PC-3 (cell line): ENCODE measurements around the gene ARHGAP40.
"Not testable (repeated sequence)": the region's sequence is repeated elsewhere in the genome, so short reads cannot be mapped to it uniquely, and the experiment has no call there.

Source experiments
- CTCF ChIP-seq: fragments of 300-600 bp; sonication (generic); conservative IDR thresholded peaks from 2 replicates; pipeline ENCODE4 v1.5.1; 2017; ENCODE audit warnings: antibody characterized with exemption, low read depth, mild to moderate bottlenecking, low read length
- EZH2 ChIP-seq: fragments of 300-600 bp; sonication (generic); IDR thresholded peaks from one replicate; pipeline ENCODE4 v1.6.1; 2017; ENCODE audit warnings: antibody characterized with exemption, mild to moderate bottlenecking, low read length; ENCODE audit not compliant: unreplicated experiment
- EZH2phosphoT487 ChIP-seq: fragments of 300-600 bp; sonication (generic); IDR thresholded peaks from 2 replicates; pipeline ENCODE4 v1.6.1; 2018; ENCODE audit warnings: mild to moderate bottlenecking, antibody characterized with exemption, low read length, borderline replicate concordance

- TF ChIP-seq EZH2phosphoT487, CTCF, EZH2: not testable (repeated sequence)
These were observed 9.2 kb upstream of the ARHGAP40 start for GRCh38 chr20:38592411-38592790.
